GM19463 (cell line): Measurements from ENCODE around the gene CANT1.
"Not testable (repeated sequence)": the region's sequence is repeated elsewhere in the genome, so short reads cannot be mapped to it uniquely, and the experiment has no call there.

Source experiments
- ATAC-seq: cut with Tn5 transposase; IDR thresholded peaks from one replicate; pipeline ENCODE4 v1.9.1; 2021; ENCODE audit warnings: mild to moderate bottlenecking, moderate library complexity; ENCODE audit not compliant: unreplicated experiment

CANT1 gene

GRCh38 chr17:79043931-79044320, 34.4 kb upstream of the CANT1 start:
- ATAC-seq: no peak

GRCh38 chr17:79043191-79043930, 33.8 kb upstream of the CANT1 start:
- no peak for ATAC-seq

- ATAC-seq: no peak
Measured at GRCh38 chr17:79042421-79043190, 33.0 kb upstream of the CANT1 start.

- no peak for ATAC-seq
Measured at GRCh38 chr17:79041723-79042420, 32.3 kb upstream of the CANT1 start.

- no peak for ATAC-seq
Measured at GRCh38 chr17:79041041-79041570, 31.5 kb upstream of the CANT1 start.

GRCh38 chr17:79039886-79040285, 30.3 kb upstream of the CANT1 start:
- no peak for ATAC-seq

GRCh38 chr17:79039171-79039570, 29.6 kb upstream of the CANT1 start:
- ATAC-seq: no peak

GRCh38 chr17:79038545-79039135, 29.1 kb upstream of the CANT1 start:
- no peak for ATAC-seq

- no peak for ATAC-seq
Measured at GRCh38 chr17:79036596-79036995, 27.0 kb upstream of the CANT1 start.

- no peak for ATAC-seq
Measured at GRCh38 chr17:79036181-79036580, 26.6 kb upstream of the CANT1 start.

- ATAC-seq: no peak
Measured at GRCh38 chr17:79035686-79036085, 26.1 kb upstream of the CANT1 start.

- ATAC-seq: no peak
Measured at GRCh38 chr17:79034931-79035485, 25.4 kb upstream of the CANT1 start.

- no peak for ATAC-seq
Measured at GRCh38 chr17:79033741-79034501, 24.4 kb upstream of the CANT1 start.

GRCh38 chr17:79033046-79033616, 23.6 kb upstream of the CANT1 start:
- no peak for ATAC-seq

- ATAC-seq: no peak
Measured at GRCh38 chr17:79031996-79032875, 22.7 kb upstream of the CANT1 start.

GRCh38 chr17:79030636-79031035, 21.1 kb upstream of the CANT1 start:
- not testable (repeated sequence) for ATAC-seq

- no peak for ATAC-seq
Measured at GRCh38 chr17:79029327-79030009, 19.9 kb upstream of the CANT1 start.
